ENCODE data around the gene TAF4. TPM values are rescaled to one million over a fixed set of nuclear protein-coding genes. Genes with fewer than 3 reads are reported as not detected.

TAF4 gene
- total and polyA plus RNA-seq, 2 of the 13 experiments (the other 11 are each of a cell fraction or from before 2014, with no cell fraction given): 5.9 to 12.0 TPM

DNA sequence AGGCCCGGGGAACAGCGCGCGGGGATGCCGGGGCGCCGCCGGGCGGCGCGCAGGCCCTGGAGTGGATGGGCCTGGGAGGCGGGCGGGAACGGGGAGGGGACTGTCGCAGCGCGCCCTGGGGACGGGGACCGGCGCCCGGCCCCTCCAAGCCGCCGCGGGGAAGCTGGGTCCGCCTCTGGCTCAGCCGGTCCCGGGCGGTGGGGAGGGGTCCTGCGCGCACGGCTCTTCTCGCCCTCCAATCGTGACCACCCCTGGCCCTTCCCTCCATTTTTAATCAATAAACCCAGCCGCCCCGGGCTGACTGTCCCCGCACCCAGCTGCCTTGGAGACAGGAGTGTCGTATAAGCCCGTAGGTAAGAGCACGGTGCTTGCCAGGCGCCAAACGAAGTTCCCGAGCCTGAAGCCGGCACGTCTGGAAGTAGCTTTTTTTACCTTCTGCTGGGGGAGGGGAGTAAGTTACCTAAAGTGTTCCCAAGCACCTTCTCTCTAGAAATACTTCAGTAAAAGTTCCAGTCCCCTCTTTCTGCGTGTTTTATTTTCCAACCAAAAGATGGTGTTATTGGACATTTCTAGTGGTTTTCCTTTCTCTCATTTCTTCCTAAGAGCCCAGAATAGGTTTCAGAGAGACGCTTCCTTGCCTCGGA, 780 bp upstream of the TAF4 start (continued):
- TF ChIP-seq MYC (CRISPR knock-in tag; IDR thresholded peaks at IDR 0.05; ENCODE audit: borderline replicate concordance) (peak; percentile 61; the same call in 1 of the 2 replicates), CC2D1A (CRISPR knock-in tag; IDR thresholded peaks at IDR 0.05) (no peak), ZNF430 (CRISPR knock-in tag; IDR thresholded peaks at IDR 0.05) (no peak; the same call in none of the 2 replicates), ETV6 (CRISPR knock-in tag; conservative IDR thresholded peaks at IDR 0.05) (no peak), ARNT (IDR thresholded peaks at IDR 0.05) (no peak), ZNF234 (CRISPR knock-in tag; conservative IDR thresholded peaks at IDR 0.05) (no peak), ZNF75D (CRISPR knock-in tag; IDR thresholded peaks at IDR 0.05; ENCODE audit: borderline replicate concordance) (no peak), RCOR2 (CRISPR knock-in tag; IDR thresholded peaks at IDR 0.05) (no peak), AHR (CRISPR knock-in tag; IDR thresholded peaks at IDR 0.05) (no peak), MTF1 (CRISPR knock-in tag; IDR thresholded peaks at IDR 0.05) (peak; percentile 9; the same call in 1 of the 2 replicates), ZNF264 (CRISPR knock-in tag; IDR thresholded peaks at IDR 0.05) (no peak), TAF15 (IDR thresholded peaks at IDR 0.05; ENCODE audit: low read depth, low read length, poor library complexity, severe bottlenecking) (peak; percentile 83), JUN (CRISPR knock-in tag; IDR thresholded peaks at IDR 0.05) (no peak), LCORL (IDR thresholded peaks at IDR 0.05) (no peak), LCORL (CRISPR knock-in tag; IDR thresholded peaks at IDR 0.05) (no peak), JUND (CRISPR knock-in tag; IDR thresholded peaks at IDR 0.05) (no peak), ZNF556 (CRISPR knock-in tag; IDR thresholded peaks at IDR 0.05; ENCODE audit: borderline replicate concordance) (no peak), HCFC1 (IDR thresholded peaks at IDR 0.05; ENCODE audit: low read depth, low read length) (no peak), ZNF282 (IDR thresholded peaks at IDR 0.05; ENCODE audit: partially characterized antibody) (no peak)
- TF ChIP-seq, protein P1, sequence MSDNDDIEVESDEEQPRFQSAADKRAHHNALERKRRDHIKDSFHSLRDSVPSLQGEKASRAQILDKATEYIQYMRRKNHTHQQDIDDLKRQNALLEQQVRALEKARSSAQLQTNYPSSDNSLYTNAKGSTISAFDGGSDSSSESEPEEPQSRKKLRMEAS (IDR thresholded peaks at IDR 0.05): peak; percentile 56; the same call in 1 of the 2 replicates
- TF ChIP-seq, protein P2, sequence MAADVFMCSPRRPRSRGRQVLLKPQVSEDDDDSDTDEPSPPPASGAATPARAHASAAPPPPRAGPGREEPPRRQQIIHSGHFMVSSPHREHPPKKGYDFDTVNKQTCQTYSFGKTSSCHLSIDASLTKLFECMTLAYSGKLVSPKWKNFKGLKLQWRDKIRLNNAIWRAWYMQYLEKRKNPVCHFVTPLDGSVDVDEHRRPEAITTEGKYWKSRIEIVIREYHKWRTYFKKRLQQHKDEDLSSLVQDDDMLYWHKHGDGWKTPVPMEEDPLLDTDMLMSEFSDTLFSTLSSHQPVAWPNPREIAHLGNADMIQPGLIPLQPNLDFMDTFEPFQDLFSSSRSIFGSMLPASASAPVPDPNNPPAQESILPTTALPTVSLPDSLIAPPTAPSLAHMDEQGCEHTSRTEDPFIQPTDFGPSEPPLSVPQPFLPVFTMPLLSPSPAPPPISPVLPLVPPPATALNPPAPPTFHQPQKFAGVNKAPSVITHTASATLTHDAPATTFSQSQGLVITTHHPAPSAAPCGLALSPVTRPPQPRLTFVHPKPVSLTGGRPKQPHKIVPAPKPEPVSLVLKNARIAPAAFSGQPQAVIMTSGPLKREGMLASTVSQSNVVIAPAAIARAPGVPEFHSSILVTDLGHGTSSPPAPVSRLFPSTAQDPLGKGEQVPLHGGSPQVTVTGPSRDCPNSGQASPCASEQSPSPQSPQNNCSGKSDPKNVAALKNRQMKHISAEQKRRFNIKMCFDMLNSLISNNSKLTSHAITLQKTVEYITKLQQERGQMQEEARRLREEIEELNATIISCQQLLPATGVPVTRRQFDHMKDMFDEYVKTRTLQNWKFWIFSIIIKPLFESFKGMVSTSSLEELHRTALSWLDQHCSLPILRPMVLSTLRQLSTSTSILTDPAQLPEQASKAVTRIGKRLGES (CRISPR knock-in tag; IDR thresholded peaks at IDR 0.05; ENCODE audit: borderline replicate concordance): no peak
- TF ChIP-seq, protein P3, sequence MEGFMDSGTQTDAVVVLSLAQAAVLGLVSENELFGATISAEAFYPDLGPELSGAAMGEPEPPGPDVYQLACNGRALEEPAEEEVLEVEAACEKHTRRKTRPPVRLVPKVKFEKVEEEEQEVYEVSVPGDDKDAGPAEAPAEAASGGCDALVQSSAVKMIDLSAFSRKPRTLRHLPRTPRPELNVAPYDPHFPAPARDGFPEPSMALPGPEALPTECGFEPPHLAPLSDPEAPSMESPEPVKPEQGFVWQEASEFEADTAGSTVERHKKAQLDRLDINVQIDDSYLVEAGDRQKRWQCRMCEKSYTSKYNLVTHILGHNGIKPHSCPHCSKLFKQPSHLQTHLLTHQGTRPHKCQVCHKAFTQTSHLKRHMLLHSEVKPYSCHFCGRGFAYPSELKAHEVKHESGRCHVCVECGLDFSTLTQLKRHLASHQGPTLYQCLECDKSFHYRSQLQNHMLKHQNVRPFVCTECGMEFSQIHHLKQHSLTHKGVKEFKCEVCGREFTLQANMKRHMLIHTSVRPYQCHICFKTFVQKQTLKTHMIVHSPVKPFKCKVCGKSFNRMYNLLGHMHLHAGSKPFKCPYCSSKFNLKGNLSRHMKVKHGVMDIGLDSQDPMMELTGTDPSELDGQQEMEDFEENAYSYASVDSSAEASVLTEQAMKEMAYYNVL (CRISPR knock-in tag; IDR thresholded peaks at IDR 0.05; ENCODE audit: borderline replicate concordance): peak; percentile 26; the same call in 1 of the 2 replicates
- TF ChIP-seq, protein P4, sequence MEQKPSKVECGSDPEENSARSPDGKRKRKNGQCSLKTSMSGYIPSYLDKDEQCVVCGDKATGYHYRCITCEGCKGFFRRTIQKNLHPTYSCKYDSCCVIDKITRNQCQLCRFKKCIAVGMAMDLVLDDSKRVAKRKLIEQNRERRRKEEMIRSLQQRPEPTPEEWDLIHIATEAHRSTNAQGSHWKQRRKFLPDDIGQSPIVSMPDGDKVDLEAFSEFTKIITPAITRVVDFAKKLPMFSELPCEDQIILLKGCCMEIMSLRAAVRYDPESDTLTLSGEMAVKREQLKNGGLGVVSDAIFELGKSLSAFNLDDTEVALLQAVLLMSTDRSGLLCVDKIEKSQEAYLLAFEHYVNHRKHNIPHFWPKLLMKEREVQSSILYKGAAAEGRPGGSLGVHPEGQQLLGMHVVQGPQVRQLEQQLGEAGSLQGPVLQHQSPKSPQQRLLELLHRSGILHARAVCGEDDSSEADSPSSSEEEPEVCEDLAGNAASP (CRISPR knock-in tag; IDR thresholded peaks at IDR 0.05; ENCODE audit: borderline replicate concordance): no peak
- TF ChIP-seq, protein P5, sequence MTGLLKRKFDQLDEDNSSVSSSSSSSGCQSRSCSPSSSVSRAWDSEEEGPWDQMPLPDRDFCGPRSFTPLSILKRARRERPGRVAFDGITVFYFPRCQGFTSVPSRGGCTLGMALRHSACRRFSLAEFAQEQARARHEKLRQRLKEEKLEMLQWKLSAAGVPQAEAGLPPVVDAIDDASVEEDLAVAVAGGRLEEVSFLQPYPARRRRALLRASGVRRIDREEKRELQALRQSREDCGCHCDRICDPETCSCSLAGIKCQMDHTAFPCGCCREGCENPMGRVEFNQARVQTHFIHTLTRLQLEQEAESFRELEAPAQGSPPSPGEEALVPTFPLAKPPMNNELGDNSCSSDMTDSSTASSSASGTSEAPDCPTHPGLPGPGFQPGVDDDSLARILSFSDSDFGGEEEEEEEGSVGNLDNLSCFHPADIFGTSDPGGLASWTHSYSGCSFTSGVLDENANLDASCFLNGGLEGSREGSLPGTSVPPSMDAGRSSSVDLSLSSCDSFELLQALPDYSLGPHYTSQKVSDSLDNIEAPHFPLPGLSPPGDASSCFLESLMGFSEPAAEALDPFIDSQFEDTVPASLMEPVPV (CRISPR knock-in tag; IDR thresholded peaks at IDR 0.05): no peak

Measured in HepG2 (cell line).